Stimulated activated CD8-positive, alpha-beta memory T cell treated with anti-CD3 and anti-CD28 coated beads, Interleukin-4, amount 100 ng/mL, for 48 hours (primary cell): ENCODE results near the gene C10orf105.

Source experiments
- DNase-seq: peaks from one replicate; pipeline ENCODE4 v3.0.0-alpha.2; 2020

The C10orf105 gene

GRCh38 chr10:71737001-71737833 is 17.6 kb upstream of the C10orf105 start:
- no peak for DNase-seq

GRCh38 chr10:71736570-71736952 is 17.0 kb upstream of the C10orf105 start:
- no peak for DNase-seq

GRCh38 chr10:71735709-71736569 is 16.4 kb upstream of the C10orf105 start:
- peak; percentile 77 for DNase-seq

GRCh38 chr10:71734797-71735196 is 15.2 kb upstream of the C10orf105 start:
- DNase-seq = no peak

- no peak for DNase-seq
Measured at GRCh38 chr10:71731791-71732190, 12.2 kb upstream of the C10orf105 start.

GRCh38 chr10:71729161-71729636 is 9.6 kb upstream of the C10orf105 start:
- no peak for DNase-seq

- DNase-seq = peak; percentile 70
Measured at GRCh38 chr10:71727738-71728737, 8.5 kb upstream of the C10orf105 start.

- peak; percentile 69 for DNase-seq
Measured at GRCh38 chr10:71727105-71727737, 7.6 kb upstream of the C10orf105 start.

GRCh38 chr10:71726580-71727104 is 7.1 kb upstream of the C10orf105 start:
- DNase-seq = peak; percentile 78

GRCh38 chr10:71725998-71726579 is 6.5 kb upstream of the C10orf105 start:
- peak; percentile 89 for DNase-seq

- DNase-seq = no peak
Measured at GRCh38 chr10:71725249-71725648, 5.7 kb upstream of the C10orf105 start.

- DNase-seq = no peak
Measured at GRCh38 chr10:71724539-71724938, 5.0 kb upstream of the C10orf105 start.

GRCh38 chr10:71723311-71723710 is 3.7 kb upstream of the C10orf105 start:
- no peak for DNase-seq

- no peak for DNase-seq
Measured at GRCh38 chr10:71722849-71723248, 3.3 kb upstream of the C10orf105 start.

- no peak for DNase-seq
Measured at GRCh38 chr10:71721313-71721712, 1.7 kb upstream of the C10orf105 start.

- DNase-seq = no peak
Measured at GRCh38 chr10:71720288-71720687, 710 bp upstream of the C10orf105 start.

- DNase-seq = no peak
Measured at GRCh38 chr10:71719042-71719441, 536 bp downstream of the C10orf105 start.

- DNase-seq = no peak
Measured at GRCh38 chr10:71718165-71718698, 1.3 kb downstream of the C10orf105 start.

GRCh38 chr10:71717551-71717951 is 2.0 kb downstream of the C10orf105 start:
- DNase-seq = no peak

- DNase-seq = no peak
Measured at GRCh38 chr10:71717056-71717455, 2.5 kb downstream of the C10orf105 start.

- DNase-seq = no peak
Measured at GRCh38 chr10:71716426-71716825, 3.2 kb downstream of the C10orf105 start.
